H9 (cell line): ENCODE measurements around the gene COL8A2. TPM values are rescaled to one million over a fixed set of nuclear protein-coding genes. Genes with fewer than 3 reads are reported as not detected.

Source experiments
- DNase-seq: peaks from one replicate; pipeline ENCODE4 v3.0.0-alpha.2; 2017
- H2AFZ ChIP-seq: one replicate; pipeline ENCODE4 v1.6.1; 2013; ENCODE audit warnings: mild to moderate bottlenecking, low read length, control low read depth, moderate library complexity
- H2AK5ac ChIP-seq: 2 replicates; pipeline ENCODE4 v1.6.1; 2013; ENCODE audit warnings: low read length, control low read depth, mixed read lengths; ENCODE audit not compliant: insufficient read length
- H2BK120ac ChIP-seq: one replicate; pipeline ENCODE4 v1.6.1; 2013; ENCODE audit warnings: low read depth, mild to moderate bottlenecking, low read length, control low read depth, inconsistent platforms; ENCODE audit not compliant: poor library complexity, severe bottlenecking
- H2BK12ac ChIP-seq: 2 replicates; pipeline ENCODE4 v1.6.1; 2013; ENCODE audit warnings: low read length, control low read depth, mixed read lengths, low read depth; ENCODE audit not compliant: insufficient read length
- H2BK15ac ChIP-seq: 2 replicates; pipeline ENCODE4 v1.6.1; 2013; ENCODE audit warnings: low read depth, low read length, control low read depth
- H2BK20ac ChIP-seq: one replicate; pipeline ENCODE4 v1.6.1; 2013; ENCODE audit warnings: low read depth, mild to moderate bottlenecking, low read length, control low read depth, inconsistent platforms; ENCODE audit not compliant: poor library complexity, severe bottlenecking
- H2BK5ac ChIP-seq: 2 replicates; pipeline ENCODE4 v1.6.1; 2013; ENCODE audit warnings: low read length, control low read depth, mixed read lengths; ENCODE audit not compliant: insufficient read length
- H3K14ac ChIP-seq: 2 replicates; pipeline ENCODE4 v1.6.1; 2013; ENCODE audit warnings: low read length, control low read depth; ENCODE audit not compliant: insufficient read depth
- H3K18ac ChIP-seq: 2 replicates; pipeline ENCODE4 v1.6.1; 2013; ENCODE audit warnings: low read depth, mild to moderate bottlenecking, mixed read lengths, low read length, control low read depth; ENCODE audit not compliant: insufficient read length
- H3K23ac ChIP-seq: 2 replicates; pipeline ENCODE4 v1.6.1; 2013; ENCODE audit warnings: low read length, control low read depth, mixed read lengths, low read depth; ENCODE audit not compliant: insufficient read length
- H3K23me2 ChIP-seq: 2 replicates; pipeline ENCODE4 v1.6.1; 2013; ENCODE audit warnings: low read depth, mild to moderate bottlenecking, mixed read lengths, low read length, control low read depth; ENCODE audit not compliant: insufficient read length, poor library complexity, severe bottlenecking
- H3K27ac ChIP-seq: 2 replicates; pipeline ENCODE4 v1.5.1; 2013; ENCODE audit warnings: low read length, control low read depth, mixed read lengths, low read depth; ENCODE audit not compliant: insufficient read length
- H3K27me3 ChIP-seq: 2 replicates; pipeline ENCODE4 v1.6.1; 2013; ENCODE audit warnings: low read length, control low read depth, inconsistent platforms; ENCODE audit not compliant: insufficient read depth
- H3K4ac ChIP-seq: 2 replicates; pipeline ENCODE4 v1.6.1; 2013; ENCODE audit warnings: low read depth, mild to moderate bottlenecking, control low read depth, inconsistent platforms, low read length, moderate library complexity
- H3K4me1 ChIP-seq: 2 replicates; pipeline ENCODE4 v1.6.1; 2013; ENCODE audit warnings: low read length, control low read depth, inconsistent platforms; ENCODE audit not compliant: insufficient read depth
- H3K4me2 ChIP-seq: 2 replicates; pipeline ENCODE4 v1.6.1; 2013; ENCODE audit warnings: low read length, control low read depth, mixed read lengths; ENCODE audit not compliant: insufficient read length, insufficient read depth
- H3K56ac ChIP-seq: 2 replicates; pipeline ENCODE4 v1.6.1; 2013; ENCODE audit warnings: low read depth, mild to moderate bottlenecking, mixed read lengths, low read length, control low read depth; ENCODE audit not compliant: insufficient read length
- H3K79me1 ChIP-seq: 2 replicates; pipeline ENCODE4 v1.6.1; 2013; ENCODE audit warnings: low read depth, mild to moderate bottlenecking, moderate library complexity, low read length, control low read depth, inconsistent platforms; ENCODE audit not compliant: insufficient read depth, poor library complexity, severe bottlenecking
- H3K79me2 ChIP-seq: 2 replicates; pipeline ENCODE4 v1.6.1; 2013; ENCODE audit warnings: low read length, control low read depth, inconsistent platforms; ENCODE audit not compliant: insufficient read depth
- H3K9ac ChIP-seq: 2 replicates; pipeline ENCODE4 v1.6.1; 2013; ENCODE audit warnings: low read length, control low read depth, mixed read lengths; ENCODE audit not compliant: insufficient read length; ENCODE audit errors: extremely low read depth
- H3K9me3 ChIP-seq: one replicate; pipeline ENCODE4 v1.6.1; 2013; ENCODE audit warnings: low read depth, low read length, inconsistent platforms; ENCODE audit not compliant: control insufficient read depth
- H3T11ph ChIP-seq: one replicate; pipeline ENCODE4 v1.6.1; 2013; ENCODE audit warnings: mild to moderate bottlenecking, low read length, control low read depth, inconsistent platforms
- H4K20me1 ChIP-seq: one replicate; pipeline ENCODE4 v1.6.1; 2013; ENCODE audit not compliant: control insufficient read depth, insufficient read length, insufficient read depth
- H4K5ac ChIP-seq: 2 replicates; pipeline ENCODE4 v1.6.1; 2013; ENCODE audit warnings: low read depth, mild to moderate bottlenecking, mixed read lengths, low read length, control low read depth; ENCODE audit not compliant: insufficient read length
- H4K8ac ChIP-seq: replicated peaks from 2 replicates; pipeline ENCODE4 v1.6.1; 2013; ENCODE audit warnings: low read length, control low read depth, mixed read lengths, low read depth; ENCODE audit not compliant: insufficient read length
- H4K91ac ChIP-seq: 2 replicates; pipeline ENCODE4 v1.6.1; 2013; ENCODE audit warnings: low read depth, mild to moderate bottlenecking, moderate library complexity, mixed read lengths, low read length, control low read depth; ENCODE audit not compliant: insufficient read length
- H3K27ac Mint-ChIP-seq, 3 experiments: 2 replicates in 2 of 3; 3 replicates in 1 of 3; pipeline ENCODE4 v1.8.0; 2020 to 2021; ENCODE audit warnings: mixed read lengths in 3 of 3, mild to moderate bottlenecking in 1 of 3, moderate library complexity in 1 of 3
- H3K27me3 Mint-ChIP-seq: 2 replicates; pipeline ENCODE4 v1.8.0; 2021; ENCODE audit warnings: low read depth, mild to moderate bottlenecking, moderate library complexity, mixed read lengths
- H3K36me3 Mint-ChIP-seq, 3 experiments: 2 replicates in 2 of 3; 3 replicates in 1 of 3; pipeline ENCODE4 v1.8.0; 2020 to 2021; ENCODE audit warnings: low read depth in 3 of 3, mixed read lengths in 3 of 3; ENCODE audit not compliant: insufficient read depth in 1 of 3
- H3K4me1 Mint-ChIP-seq, 2 experiments: 2 replicates each; pipeline ENCODE4 v1.8.0; 2020; ENCODE audit warnings: mixed read lengths in 2 of 2
- H3K4me3 Mint-ChIP-seq, 2 experiments: 2 replicates in 1 of 2; 3 replicates in 1 of 2; pipeline ENCODE4 v1.8.0; 2020 to 2021; ENCODE audit warnings: mild to moderate bottlenecking in 2 of 2, mixed read lengths in 2 of 2, moderate library complexity in 1 of 2
- H3K9me3 Mint-ChIP-seq, 2 experiments: 2 replicates in 1 of 2; 3 replicates in 1 of 2; pipeline ENCODE4 v1.8.0; 2020; ENCODE audit warnings: mild to moderate bottlenecking in 2 of 2, mixed read lengths in 2 of 2, moderate library complexity in 1 of 2
- WGBS: extraction: QIAGEN DNeasy Blood & Tissue Kit; methylation state at CpG from one replicate; pipeline ENCODE4 v1.1.7; 2013; ENCODE audit warnings: missing lambda C conversion rate, low lambda C conversion rate, mixed read lengths; ENCODE audit not compliant: insufficient read length; ENCODE audit errors: extremely low coverage; 5-methylcytosine and 5-hydroxymethylcytosine counted together
- total RNA-seq: library from RNA; stranded (reverse); gene quantifications from 2 replicates; pipeline ENCODE4 v1.2.1, GENCODE V29; 2021
- TF ChIP-seq, protein P1 (sequence below): fragments of 200-600 bp; sonication (generic); conservative IDR thresholded peaks from 3 replicates; pipeline ENCODE4 v1.8.0; 2021; ENCODE audit warnings: antibody characterized with exemption, mild to moderate bottlenecking

COL8A2 gene
- total RNA-seq, 1 experiment from 2014 or later: 1.5 TPM

DNA sequence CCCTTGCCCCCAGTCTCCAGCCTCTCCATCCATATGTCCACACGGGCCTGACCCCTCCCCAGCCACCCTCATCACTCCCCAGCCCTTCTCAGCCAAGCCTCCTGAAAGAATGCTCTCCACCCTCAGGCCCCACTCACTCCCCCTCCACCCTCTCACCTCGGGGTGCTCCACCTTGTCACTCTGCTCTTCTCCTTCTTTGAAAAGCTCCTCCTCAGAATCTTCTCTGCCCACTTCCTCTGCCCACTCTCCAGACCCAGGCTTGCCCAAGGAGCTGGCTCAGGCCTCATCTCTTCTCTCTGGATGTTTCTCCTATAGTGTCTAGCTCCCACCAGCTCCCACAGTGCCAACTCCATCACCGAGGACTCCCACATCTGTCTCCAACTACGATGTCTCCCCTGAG, 13.9 kb downstream of the COL8A2 start:
- no peak overlapping the region for H2BK20ac ChIP-seq
- no peak overlapping the region for H3K14ac ChIP-seq
- no peak overlapping the region for H3K9ac ChIP-seq
- no peak overlapping the region for H3K27ac Mint-ChIP-seq
- no peak overlapping the region for H3K4me2 ChIP-seq
- H4K20me1 ChIP-seq: no peaks in the 10 kb centered on the region
- no peaks in the 10 kb centered on the region; the same call in none of the 2 replicates for H3K27me3 Mint-ChIP-seq
- DNase-seq: no peak
- no peaks in the 10 kb centered on the region for H3K79me1 ChIP-seq
- H4K91ac ChIP-seq: no peak overlapping the region
- H2BK15ac ChIP-seq: no peak overlapping the region
- H2BK5ac ChIP-seq: no peak overlapping the region
- no peak overlapping the region for H3K4ac ChIP-seq
- H2BK12ac ChIP-seq: no peak overlapping the region
- H3K36me3 Mint-ChIP-seq: no peaks in the 10 kb centered on the region
- H3K56ac ChIP-seq: no peak overlapping the region
- H3K9me3 ChIP-seq: no peaks in the 10 kb centered on the region
- no peaks in the 10 kb centered on the region for H3K27me3 ChIP-seq
- no peak overlapping the region for H4K8ac ChIP-seq
- no peaks in the 10 kb centered on the region for H3K4me1 ChIP-seq
- H2AFZ ChIP-seq: no peak overlapping the region
- no peak overlapping the region for H3K18ac ChIP-seq
- no peak overlapping the region for H2AK5ac ChIP-seq
- TF ChIP-seq, protein P1, sequence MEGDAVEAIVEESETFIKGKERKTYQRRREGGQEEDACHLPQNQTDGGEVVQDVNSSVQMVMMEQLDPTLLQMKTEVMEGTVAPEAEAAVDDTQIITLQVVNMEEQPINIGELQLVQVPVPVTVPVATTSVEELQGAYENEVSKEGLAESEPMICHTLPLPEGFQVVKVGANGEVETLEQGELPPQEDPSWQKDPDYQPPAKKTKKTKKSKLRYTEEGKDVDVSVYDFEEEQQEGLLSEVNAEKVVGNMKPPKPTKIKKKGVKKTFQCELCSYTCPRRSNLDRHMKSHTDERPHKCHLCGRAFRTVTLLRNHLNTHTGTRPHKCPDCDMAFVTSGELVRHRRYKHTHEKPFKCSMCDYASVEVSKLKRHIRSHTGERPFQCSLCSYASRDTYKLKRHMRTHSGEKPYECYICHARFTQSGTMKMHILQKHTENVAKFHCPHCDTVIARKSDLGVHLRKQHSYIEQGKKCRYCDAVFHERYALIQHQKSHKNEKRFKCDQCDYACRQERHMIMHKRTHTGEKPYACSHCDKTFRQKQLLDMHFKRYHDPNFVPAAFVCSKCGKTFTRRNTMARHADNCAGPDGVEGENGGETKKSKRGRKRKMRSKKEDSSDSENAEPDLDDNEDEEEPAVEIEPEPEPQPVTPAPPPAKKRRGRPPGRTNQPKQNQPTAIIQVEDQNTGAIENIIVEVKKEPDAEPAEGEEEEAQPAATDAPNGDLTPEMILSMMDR: no peak
- H3K79me2 ChIP-seq: no peaks in the 10 kb centered on the region
- no peaks in the 10 kb centered on the region for H3K9me3 Mint-ChIP-seq
- no peak overlapping the region for H4K5ac ChIP-seq
- H3K4me3 Mint-ChIP-seq: no peak overlapping the region
- H3K23ac ChIP-seq: no peak overlapping the region
- no peak overlapping the region for H3K27ac ChIP-seq
- H3K4me1 Mint-ChIP-seq: peaks cover 0 to 15% of the 10 kb centered on the region in 2 experiments; a peak in 3 of 4 replicates
- no peak overlapping the region for H2BK120ac ChIP-seq
- no peaks in the 10 kb centered on the region for H3K23me2 ChIP-seq
- WGBS: no CpG with 5 or more reads among the region's 4 CpGs
- H3T11ph ChIP-seq: no peak overlapping the region
